Measurements from ENCODE around the gene CRYBB1. TPM values are rescaled to one million over a fixed set of nuclear protein-coding genes. Genes with fewer than 3 reads are reported as not detected.

CRYBB1 gene
- total and polyA plus RNA-seq, 2 of the 13 experiments (the other 11 are each of a cell fraction or from before 2014, with no cell fraction given) = not detected

DNA sequence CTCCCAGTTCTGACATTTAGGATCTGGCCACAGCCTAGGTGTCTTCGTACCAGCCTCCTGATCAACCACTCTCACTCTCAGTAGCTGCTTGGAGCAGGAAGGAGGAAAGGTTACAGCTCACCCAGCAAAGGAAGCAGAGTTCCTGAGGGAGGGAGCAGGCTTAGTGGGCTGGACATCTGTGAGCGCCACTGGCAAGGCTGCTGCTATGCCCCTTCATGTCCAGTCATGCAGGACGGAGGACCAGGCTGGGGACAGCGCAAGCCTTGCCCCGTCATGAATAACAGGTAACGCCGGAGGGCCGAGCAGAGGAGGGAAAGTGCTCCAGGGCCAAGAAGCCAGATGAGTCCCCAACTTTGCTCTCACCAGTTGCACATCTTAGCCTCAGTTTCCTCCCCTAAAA lies 53.6 kb downstream of the CRYBB1 start (continued):
- TF ChIP-seq, protein P1, sequence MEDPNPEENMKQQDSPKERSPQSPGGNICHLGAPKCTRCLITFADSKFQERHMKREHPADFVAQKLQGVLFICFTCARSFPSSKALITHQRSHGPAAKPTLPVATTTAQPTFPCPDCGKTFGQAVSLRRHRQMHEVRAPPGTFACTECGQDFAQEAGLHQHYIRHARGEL (CRISPR knock-in tag; IDR thresholded peaks at IDR 0.05) = no peak
- TF ChIP-seq BHLHE40 (IDR thresholded peaks at IDR 0.05; ENCODE audit: low read length) (no peak), NCOA1 (CRISPR knock-in tag; IDR thresholded peaks at IDR 0.05) (no peak), ZNF235 (CRISPR knock-in tag; IDR thresholded peaks at IDR 0.05; ENCODE audit: borderline replicate concordance) (no peak), ZNF3 (CRISPR knock-in tag; IDR thresholded peaks at IDR 0.05) (no peak)
- TF ChIP-seq, protein P2, sequence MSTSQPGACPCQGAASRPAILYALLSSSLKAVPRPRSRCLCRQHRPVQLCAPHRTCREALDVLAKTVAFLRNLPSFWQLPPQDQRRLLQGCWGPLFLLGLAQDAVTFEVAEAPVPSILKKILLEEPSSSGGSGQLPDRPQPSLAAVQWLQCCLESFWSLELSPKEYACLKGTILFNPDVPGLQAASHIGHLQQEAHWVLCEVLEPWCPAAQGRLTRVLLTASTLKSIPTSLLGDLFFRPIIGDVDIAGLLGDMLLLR (CRISPR knock-in tag; IDR thresholded peaks at IDR 0.05) = no peak

DNA sequence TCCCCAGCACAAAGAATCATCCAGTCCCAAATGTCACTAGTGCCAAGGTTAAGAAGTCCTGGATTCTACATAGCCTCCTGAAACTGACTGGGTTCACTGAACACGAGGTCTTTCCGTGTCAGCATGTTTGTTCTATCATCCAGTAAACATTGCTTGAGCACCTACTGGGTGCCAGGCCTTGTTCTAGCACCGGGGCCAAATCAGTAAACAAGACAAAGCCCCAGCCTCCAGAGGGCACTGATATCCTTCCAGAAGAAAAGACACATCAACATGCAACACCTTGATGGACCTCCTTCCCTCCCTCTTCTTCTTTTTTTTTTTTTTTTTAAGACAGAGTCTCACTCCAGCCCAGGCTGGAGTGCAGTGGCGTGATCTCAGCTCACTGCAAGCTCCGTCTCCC lies 54.8 kb downstream of the CRYBB1 start:
- Histone ChIP-seq H3K36me3 (replicated peaks in 1 of 2; ENCODE audit: control insufficient read depth in 1 of 2, insufficient read depth in 2 of 2, low read length in 2 of 2) (peaks cover 0 to 3% of the 10 kb centered on the region in 2 experiments; a peak in 1 of 5 replicates), H3K4me3 (replicated peaks in 1 of 3; ENCODE audit: insufficient read depth in 1 of 3, low read depth in 2 of 3, low read length in 3 of 3) (no peak overlapping the region), H4K20me1 (ENCODE audit: insufficient read depth, low read length) (no peaks in the 10 kb centered on the region), H3K9ac (ENCODE audit: insufficient read depth, low read depth, low read length) (no peak overlapping the region), H3K4me2 (ENCODE audit: low read depth, low read length) (no peak overlapping the region), H3K27ac (ENCODE audit: extremely low read length, insufficient read depth, low read length) (no peak overlapping the region), H3K27me3 (ENCODE audit: control insufficient read depth in 1 of 2, insufficient read depth in 2 of 2, low read length in 2 of 2) (no peaks in the 10 kb centered on the region), H3K79me2 (ENCODE audit: insufficient read depth, low read length) (no peaks in the 10 kb centered on the region), H3K9me3 (ENCODE audit: low read length) (no peaks in the 10 kb centered on the region), H3K4me1 (ENCODE audit: insufficient read depth, low read length) (no peaks in the 10 kb centered on the region), H2AFZ (ENCODE audit: low read length) (no peak overlapping the region)
- TF ChIP-seq FLYWCH1 (CRISPR knock-in tag; IDR thresholded peaks at IDR 0.05) = no peak
- TF ChIP-seq STAG1 (CRISPR knock-in tag; IDR thresholded peaks at IDR 0.05) = peak; percentile 22; the same call in 1 of the 2 replicates
- TF ChIP-seq NR2F1 (CRISPR knock-in tag; IDR thresholded peaks at IDR 0.05) = no peak
- TF ChIP-seq, protein P3, sequence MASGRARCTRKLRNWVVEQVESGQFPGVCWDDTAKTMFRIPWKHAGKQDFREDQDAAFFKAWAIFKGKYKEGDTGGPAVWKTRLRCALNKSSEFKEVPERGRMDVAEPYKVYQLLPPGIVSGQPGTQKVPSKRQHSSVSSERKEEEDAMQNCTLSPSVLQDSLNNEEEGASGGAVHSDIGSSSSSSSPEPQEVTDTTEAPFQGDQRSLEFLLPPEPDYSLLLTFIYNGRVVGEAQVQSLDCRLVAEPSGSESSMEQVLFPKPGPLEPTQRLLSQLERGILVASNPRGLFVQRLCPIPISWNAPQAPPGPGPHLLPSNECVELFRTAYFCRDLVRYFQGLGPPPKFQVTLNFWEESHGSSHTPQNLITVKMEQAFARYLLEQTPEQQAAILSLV (CRISPR knock-in tag; IDR thresholded peaks at IDR 0.05; ENCODE audit: borderline replicate concordance) = no peak
- ATAC-seq (no peak), DNase-seq (ENCODE audit: low spot score) (no peak), FAIRE-seq (no peak)
- ChIA-PET CTCF (ENCODE audit: low intra/inter-chr PET ratio, low total read pairs) (no interaction called here), POLR2A (no interaction called here)
- intact Hi-C loops (cut with micrococcal nuclease; ENCODE audit: unreplicated experiment) (no loop called here), in situ Hi-C loops (cut with HindIII; ENCODE audit: extremely low pct_ligation_motif_present, low pct_unique_long_range_greater_than_20kb) (no loop called here)
- WGBS (ENCODE audit: low lambda C conversion rate) = 71% methylated on average over 4 of the region's 5 CpGs
- no TSS peak for BruUV-seq (replicated peaks)
